A549 (cell line): ENCODE results near the gene ERH.

Experiments
- EP300 ChIP-seq, 2 experiments: fragments of >200 bp; sonication (Bioruptor Twin); formaldehyde crosslinking; IDR thresholded peaks; 2 replicates in 1 of 2; 3 replicates in 1 of 2; pipeline ENCODE4 v1.6.1; 2016 to 2017
- HOXA7 ChIP-seq: fragments of 250-450 bp; sonication (Bioruptor Pico); IDR thresholded peaks from 2 replicates; pipeline ENCODE4 v1.5.0; 2020; ENCODE audit warnings: mild to moderate bottlenecking, moderate library complexity
- JUNB ChIP-seq: fragments of >200 bp; sonication (Bioruptor Twin); formaldehyde crosslinking; IDR thresholded peaks from 2 replicates; pipeline ENCODE4 v1.6.1; 2016
- RAD21 ChIP-seq, 2 experiments: fragments of >200 bp in 1 of 2; sonication (Bioruptor Twin) in 1 of 2; formaldehyde crosslinking in 1 of 2; IDR thresholded peaks in 1 of 2; conservative IDR thresholded peaks in 1 of 2; 2 replicates in 1 of 2; 3 replicates in 1 of 2; pipeline ENCODE4 v1.6.1; 2012 to 2018; ENCODE audit warnings: inconsistent platforms in 1 of 2
- ZFP36 ChIP-seq: fragments of 450-650 bp; IDR thresholded peaks from 2 replicates; pipeline ENCODE4 v1.6.1; 2014; ENCODE audit warnings: borderline replicate concordance; ENCODE audit not compliant: partially characterized antibody
- TF ChIP-seq, protein P1 (sequence below): fragments of >200 bp; sonication (Bioruptor Twin); formaldehyde crosslinking; IDR thresholded peaks from 3 replicates; pipeline ENCODE4 v1.5.1; 2016
- TF ChIP-seq, protein P2 (sequence below): IDR thresholded peaks from 2 replicates; pipeline ENCODE4 v1.6.1; 2012
- TF ChIP-seq, protein P3 (sequence below): fragments of 200-600 bp; sonication (generic); IDR thresholded peaks from 2 replicates; pipeline ENCODE4 v1.6.1; 2016; ENCODE audit warnings: antibody characterized with exemption, mild to moderate bottlenecking, moderate library complexity
- TF ChIP-seq, protein P4 (sequence below): fragments of >200 bp; sonication (Bioruptor Twin); formaldehyde crosslinking; IDR thresholded peaks from 3 replicates; pipeline ENCODE4 v1.6.1; 2016

DNA sequence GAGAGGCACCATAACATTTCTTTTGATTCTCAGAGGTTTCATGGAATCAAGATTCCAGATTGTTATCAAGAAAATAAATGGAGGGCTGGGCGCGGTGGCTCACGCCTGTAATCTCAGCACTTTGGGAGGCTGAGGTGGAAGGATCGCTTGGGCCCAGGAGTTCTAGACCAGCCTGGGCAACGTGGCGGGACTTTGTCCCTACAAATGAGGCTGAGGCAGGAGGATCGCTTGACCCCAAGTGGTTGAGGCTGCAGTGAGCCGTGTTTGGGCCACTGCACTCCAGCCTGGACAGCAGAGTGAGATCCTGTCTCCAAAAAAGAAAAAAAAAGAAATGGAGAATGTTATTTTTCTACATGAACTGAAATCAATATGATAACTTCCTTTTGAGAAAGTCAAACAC is 1.7 kb upstream of the ERH start:
- TF ChIP-seq, protein P1, sequence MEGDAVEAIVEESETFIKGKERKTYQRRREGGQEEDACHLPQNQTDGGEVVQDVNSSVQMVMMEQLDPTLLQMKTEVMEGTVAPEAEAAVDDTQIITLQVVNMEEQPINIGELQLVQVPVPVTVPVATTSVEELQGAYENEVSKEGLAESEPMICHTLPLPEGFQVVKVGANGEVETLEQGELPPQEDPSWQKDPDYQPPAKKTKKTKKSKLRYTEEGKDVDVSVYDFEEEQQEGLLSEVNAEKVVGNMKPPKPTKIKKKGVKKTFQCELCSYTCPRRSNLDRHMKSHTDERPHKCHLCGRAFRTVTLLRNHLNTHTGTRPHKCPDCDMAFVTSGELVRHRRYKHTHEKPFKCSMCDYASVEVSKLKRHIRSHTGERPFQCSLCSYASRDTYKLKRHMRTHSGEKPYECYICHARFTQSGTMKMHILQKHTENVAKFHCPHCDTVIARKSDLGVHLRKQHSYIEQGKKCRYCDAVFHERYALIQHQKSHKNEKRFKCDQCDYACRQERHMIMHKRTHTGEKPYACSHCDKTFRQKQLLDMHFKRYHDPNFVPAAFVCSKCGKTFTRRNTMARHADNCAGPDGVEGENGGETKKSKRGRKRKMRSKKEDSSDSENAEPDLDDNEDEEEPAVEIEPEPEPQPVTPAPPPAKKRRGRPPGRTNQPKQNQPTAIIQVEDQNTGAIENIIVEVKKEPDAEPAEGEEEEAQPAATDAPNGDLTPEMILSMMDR = no peak
- TF ChIP-seq, protein P2, sequence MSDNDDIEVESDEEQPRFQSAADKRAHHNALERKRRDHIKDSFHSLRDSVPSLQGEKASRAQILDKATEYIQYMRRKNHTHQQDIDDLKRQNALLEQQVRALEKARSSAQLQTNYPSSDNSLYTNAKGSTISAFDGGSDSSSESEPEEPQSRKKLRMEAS = no peak
- TF ChIP-seq, protein P3, sequence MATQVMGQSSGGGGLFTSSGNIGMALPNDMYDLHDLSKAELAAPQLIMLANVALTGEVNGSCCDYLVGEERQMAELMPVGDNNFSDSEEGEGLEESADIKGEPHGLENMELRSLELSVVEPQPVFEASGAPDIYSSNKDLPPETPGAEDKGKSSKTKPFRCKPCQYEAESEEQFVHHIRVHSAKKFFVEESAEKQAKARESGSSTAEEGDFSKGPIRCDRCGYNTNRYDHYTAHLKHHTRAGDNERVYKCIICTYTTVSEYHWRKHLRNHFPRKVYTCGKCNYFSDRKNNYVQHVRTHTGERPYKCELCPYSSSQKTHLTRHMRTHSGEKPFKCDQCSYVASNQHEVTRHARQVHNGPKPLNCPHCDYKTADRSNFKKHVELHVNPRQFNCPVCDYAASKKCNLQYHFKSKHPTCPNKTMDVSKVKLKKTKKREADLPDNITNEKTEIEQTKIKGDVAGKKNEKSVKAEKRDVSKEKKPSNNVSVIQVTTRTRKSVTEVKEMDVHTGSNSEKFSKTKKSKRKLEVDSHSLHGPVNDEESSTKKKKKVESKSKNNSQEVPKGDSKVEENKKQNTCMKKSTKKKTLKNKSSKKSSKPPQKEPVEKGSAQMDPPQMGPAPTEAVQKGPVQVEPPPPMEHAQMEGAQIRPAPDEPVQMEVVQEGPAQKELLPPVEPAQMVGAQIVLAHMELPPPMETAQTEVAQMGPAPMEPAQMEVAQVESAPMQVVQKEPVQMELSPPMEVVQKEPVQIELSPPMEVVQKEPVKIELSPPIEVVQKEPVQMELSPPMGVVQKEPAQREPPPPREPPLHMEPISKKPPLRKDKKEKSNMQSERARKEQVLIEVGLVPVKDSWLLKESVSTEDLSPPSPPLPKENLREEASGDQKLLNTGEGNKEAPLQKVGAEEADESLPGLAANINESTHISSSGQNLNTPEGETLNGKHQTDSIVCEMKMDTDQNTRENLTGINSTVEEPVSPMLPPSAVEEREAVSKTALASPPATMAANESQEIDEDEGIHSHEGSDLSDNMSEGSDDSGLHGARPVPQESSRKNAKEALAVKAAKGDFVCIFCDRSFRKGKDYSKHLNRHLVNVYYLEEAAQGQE = no peak
- no peak for TF ChIP-seq ZFP36
- no peak for TF ChIP-seq RAD21 (conservative IDR thresholded peaks at IDR 0.05 in 1 of 2, IDR thresholded peaks at IDR 0.05 in 1 of 2)
- TF ChIP-seq, protein P4, sequence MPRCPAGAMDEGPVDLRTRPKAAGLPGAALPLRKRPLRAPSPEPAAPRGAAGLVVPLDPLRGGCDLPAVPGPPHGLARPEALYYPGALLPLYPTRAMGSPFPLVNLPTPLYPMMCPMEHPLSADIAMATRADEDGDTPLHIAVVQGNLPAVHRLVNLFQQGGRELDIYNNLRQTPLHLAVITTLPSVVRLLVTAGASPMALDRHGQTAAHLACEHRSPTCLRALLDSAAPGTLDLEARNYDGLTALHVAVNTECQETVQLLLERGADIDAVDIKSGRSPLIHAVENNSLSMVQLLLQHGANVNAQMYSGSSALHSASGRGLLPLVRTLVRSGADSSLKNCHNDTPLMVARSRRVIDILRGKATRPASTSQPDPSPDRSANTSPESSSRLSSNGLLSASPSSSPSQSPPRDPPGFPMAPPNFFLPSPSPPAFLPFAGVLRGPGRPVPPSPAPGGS = no peak
- no peak for TF ChIP-seq JUNB
- TF ChIP-seq EP300 (IDR thresholded peaks at IDR 0.05) = no peak
- TF ChIP-seq HOXA7 = no peak
